A673 (cell line): Measurements from ENCODE around the gene THRSP. TPM values are rescaled to one million over a fixed set of nuclear protein-coding genes. Genes with fewer than 3 reads are reported as not detected.
"Not testable (repeated sequence)": the region's sequence is repeated elsewhere in the genome, so short reads cannot be mapped to it uniquely, and the experiment has no call there.

Source experiments
- Bru-seq: library from RNA; stranded (reverse); fragments of 400-500 nt; gene quantifications from one replicate; lab custom pipeline; 2021; lab: Mats Ljungman, UMichigan
- BruChase-seq, 2 experiments: library from RNA; stranded (reverse); fragments of 400-500 nt; gene quantifications; one replicate each; lab custom pipeline; 2021; lab: Mats Ljungman, UMichigan
- BruUV-seq: library from RNA; stranded (reverse); fragments of 400-500 nt; replicated peaks from 2 replicates; lab custom pipeline; 2021; lab: Mats Ljungman, UMichigan
- CTCF ChIA-PET: fragments of 300-600 bp; sonication (Branson Sonifier 250); formaldehyde crosslinking; loops from one replicate; lab custom pipeline; 2022; ENCODE audit warnings: antibody characterized with exemption; lab: Charles Lee
- POLR2A ChIA-PET: fragments of 300-600 bp; sonication (Branson Sonifier 250); formaldehyde crosslinking; loops from one replicate; lab custom pipeline; 2022; ENCODE audit warnings: antibody characterized with exemption; ENCODE audit not compliant: low non-redundant PET; lab: Charles Lee
- DNase-seq: peaks from one replicate; pipeline ENCODE4 v3.0.0-alpha.2; 2015; ENCODE audit warnings: low spot score
- H3K27ac ChIP-seq: fragments of 200-600 bp; sonication (generic); 2 replicates; pipeline ENCODE4 v1.5.1; 2016; ENCODE audit warnings: mixed run types, low read depth, mild to moderate bottlenecking, mixed read lengths, antibody characterized with exemption, low read length; ENCODE audit not compliant: poor library complexity, severe bottlenecking
- H3K27me3 ChIP-seq: fragments of 200-600 bp; sonication (generic); replicated peaks from 2 replicates; pipeline ENCODE4 v1.6.1; 2017; ENCODE audit warnings: mixed run types, low read depth, mild to moderate bottlenecking, mixed read lengths, antibody characterized with exemption, low read length; ENCODE audit not compliant: insufficient read depth, poor library complexity
- H3K36me3 ChIP-seq: fragments of 200-600 bp; sonication (generic); 2 replicates; pipeline ENCODE4 v1.6.1; 2016; ENCODE audit warnings: mixed run types, mild to moderate bottlenecking, mixed read lengths, antibody characterized with exemption, low read length; ENCODE audit not compliant: insufficient read depth, poor library complexity, severe bottlenecking
- H3K4me1 ChIP-seq: fragments of 200-600 bp; sonication (generic); 2 replicates; pipeline ENCODE4 v1.6.1; 2017; ENCODE audit warnings: mixed run types, mild to moderate bottlenecking, mixed read lengths, antibody characterized with exemption, low read length; ENCODE audit not compliant: insufficient read depth, poor library complexity, severe bottlenecking
- H3K4me3 ChIP-seq: fragments of 200-600 bp; sonication (generic); 2 replicates; pipeline ENCODE4 v1.5.1; 2016; ENCODE audit warnings: low read depth, mixed run types, mild to moderate bottlenecking, mixed read lengths, low read length; ENCODE audit not compliant: poor library complexity, severe bottlenecking
- H3K9me3 ChIP-seq: fragments of 200-600 bp; sonication (generic); 2 replicates; pipeline ENCODE4 v1.6.1; 2016; ENCODE audit warnings: mixed run types, low read depth, mild to moderate bottlenecking, mixed read lengths, antibody characterized with exemption, low read length; ENCODE audit not compliant: poor library complexity, severe bottlenecking
- EZH2 ChIP-seq: fragments of 200-600 bp; sonication (generic); IDR thresholded peaks from 2 replicates; pipeline ENCODE4 v1.6.1; 2017; ENCODE audit warnings: borderline replicate concordance, low read depth, mild to moderate bottlenecking, mixed read lengths, antibody characterized with exemption, low read length; ENCODE audit not compliant: poor library complexity, severe bottlenecking
- intact Hi-C: fragments of 100-400 bp; cut with micrococcal nuclease; formaldehyde crosslinking; loops from one replicate; pipeline ENCODE4 v1.10.0; 2022; ENCODE audit not compliant: unreplicated experiment
- long read RNA-seq: library from polyadenylated mRNA; stranded (forward); transcript quantifications from one replicate; pipeline ENCODE4 v2.0.0, GENCODE V29; 2022
- total RNA-seq: library from RNA; stranded (reverse); gene quantifications from 2 replicates; pipeline ENCODE4 v1.2.3, GENCODE V29; 2021
- TF ChIP-seq, protein P1 (sequence below): fragments of 300-800, 200-600 bp; sonication (generic); conservative IDR thresholded peaks from 2 replicates; pipeline ENCODE4 v1.5.1; 2017; ENCODE audit warnings: low read depth, mild to moderate bottlenecking, antibody characterized with exemption, low read length, moderate library complexity, mixed read lengths

The THRSP gene, protein sequence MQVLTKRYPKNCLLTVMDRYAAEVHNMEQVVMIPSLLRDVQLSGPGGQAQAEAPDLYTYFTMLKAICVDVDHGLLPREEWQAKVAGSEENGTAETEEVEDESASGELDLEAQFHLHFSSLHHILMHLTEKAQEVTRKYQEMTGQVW
- total RNA-seq (not detected in 2 replicates), Bru-seq, nascent RNA (not detected), BruChase-seq, experiment 1, labeled RNA remaining after a 2-hour chase (not detected), BruChase-seq, experiment 2, labeled RNA remaining after a 6-hour chase (not detected)
- long read RNA-seq = 0 reads

GRCh38 chr11:78063440-78064181 is at the start of gene THRSP:
Gene THRSP, plus strand, starts transcription at chr11:78063861. Its CDS starts 21 bp downstream, at chr11:78063882.
- CTCF ChIA-PET = no interaction called here
- no peak within 1 kb of the TSS for H3K27ac ChIP-seq
- TF ChIP-seq, protein P1, sequence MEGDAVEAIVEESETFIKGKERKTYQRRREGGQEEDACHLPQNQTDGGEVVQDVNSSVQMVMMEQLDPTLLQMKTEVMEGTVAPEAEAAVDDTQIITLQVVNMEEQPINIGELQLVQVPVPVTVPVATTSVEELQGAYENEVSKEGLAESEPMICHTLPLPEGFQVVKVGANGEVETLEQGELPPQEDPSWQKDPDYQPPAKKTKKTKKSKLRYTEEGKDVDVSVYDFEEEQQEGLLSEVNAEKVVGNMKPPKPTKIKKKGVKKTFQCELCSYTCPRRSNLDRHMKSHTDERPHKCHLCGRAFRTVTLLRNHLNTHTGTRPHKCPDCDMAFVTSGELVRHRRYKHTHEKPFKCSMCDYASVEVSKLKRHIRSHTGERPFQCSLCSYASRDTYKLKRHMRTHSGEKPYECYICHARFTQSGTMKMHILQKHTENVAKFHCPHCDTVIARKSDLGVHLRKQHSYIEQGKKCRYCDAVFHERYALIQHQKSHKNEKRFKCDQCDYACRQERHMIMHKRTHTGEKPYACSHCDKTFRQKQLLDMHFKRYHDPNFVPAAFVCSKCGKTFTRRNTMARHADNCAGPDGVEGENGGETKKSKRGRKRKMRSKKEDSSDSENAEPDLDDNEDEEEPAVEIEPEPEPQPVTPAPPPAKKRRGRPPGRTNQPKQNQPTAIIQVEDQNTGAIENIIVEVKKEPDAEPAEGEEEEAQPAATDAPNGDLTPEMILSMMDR = no peak
- no peak for TF ChIP-seq EZH2
- no TSS peak for BruUV-seq
- POLR2A ChIA-PET = no interaction called here
- H3K36me3 ChIP-seq = peaks cover 10% of the 10 kb centered on the region
- H3K27me3 ChIP-seq = no peaks in the 10 kb centered on the region
- no peak within 1 kb of the TSS for H3K4me3 ChIP-seq
- no peaks in the 10 kb centered on the region for H3K9me3 ChIP-seq
- H3K4me1 ChIP-seq = no peaks in the 10 kb centered on the region
- intact Hi-C loops = no loop called here
- no peak for DNase-seq

GRCh38 chr11:78014937-78015520 is 48.6 kb upstream of the THRSP start:
- intact Hi-C loops, H3K27ac ChIP-seq, BruUV-seq, POLR2A ChIA-PET, H3K4me3 ChIP-seq, H3K4me1 ChIP-seq, H3K36me3 ChIP-seq, H3K27me3 ChIP-seq, H3K9me3 ChIP-seq, DNase-seq, CTCF ChIA-PET: not testable (repeated sequence)

DNA sequence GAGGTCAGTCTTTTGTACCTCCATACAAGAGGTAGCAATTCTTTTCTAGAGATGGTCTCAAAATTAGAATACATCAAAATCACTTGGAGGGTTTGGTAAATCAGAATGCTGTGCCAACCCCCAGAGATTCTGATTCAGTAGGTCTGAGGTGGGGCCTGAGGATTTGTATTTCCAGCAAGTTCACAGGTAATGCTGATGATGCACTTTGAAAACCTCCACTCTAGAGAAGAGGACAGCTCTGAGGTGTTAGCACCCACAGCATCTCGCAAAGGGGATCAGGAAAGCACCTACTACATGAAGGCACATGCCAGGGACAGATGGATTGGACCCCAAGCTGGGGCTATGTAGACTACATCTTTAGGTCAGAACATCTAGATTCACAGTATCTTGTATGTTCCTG is 47.8 kb upstream of the THRSP start:
- no peak for TF ChIP-seq EZH2
- TF ChIP-seq, protein P1 = no peak
- Histone ChIP-seq H3K27me3 (no peaks in the 10 kb centered on the region), H3K4me3 (no peak overlapping the region), H3K27ac (no peak overlapping the region), H3K36me3 (no peaks in the 10 kb centered on the region), H3K4me1 (no peaks in the 10 kb centered on the region), H3K9me3 (no peaks in the 10 kb centered on the region)
- intact Hi-C loops = no loop called here
- ChIA-PET POLR2A (no interaction called here), CTCF (no interaction called here)
- DNase-seq = no peak
- BruUV-seq = no TSS peak
